HT-29 (cell line): Measurements from ENCODE around the gene DDX50. TPM values are rescaled to one million over a fixed set of nuclear protein-coding genes. Genes with fewer than 3 reads are reported as not detected.
A peak's percentile ranks its signal among the peaks of the same experiment; 100 is the strongest.
"Not testable (repeated sequence)": the region's sequence is repeated elsewhere in the genome, so short reads cannot be mapped to it uniquely, and the experiment has no call there.

ENCODE experiments used
- DNase-seq: peaks from one replicate; pipeline ENCODE4 v3.0.0-alpha.2; 2015; ENCODE audit warnings: low spot score
- total RNA-seq: library from RNA; depleted of rRNA; stranded (reverse); fragments of >200 nt; shearing (Covaris generic); gene quantifications from 2 replicates; pipeline ENCODE4 v1.2.3, GENCODE V29; 2014

The DDX50 gene
- total RNA-seq, 1 experiment from 2014 or later: 11.5 TPM

DNA sequence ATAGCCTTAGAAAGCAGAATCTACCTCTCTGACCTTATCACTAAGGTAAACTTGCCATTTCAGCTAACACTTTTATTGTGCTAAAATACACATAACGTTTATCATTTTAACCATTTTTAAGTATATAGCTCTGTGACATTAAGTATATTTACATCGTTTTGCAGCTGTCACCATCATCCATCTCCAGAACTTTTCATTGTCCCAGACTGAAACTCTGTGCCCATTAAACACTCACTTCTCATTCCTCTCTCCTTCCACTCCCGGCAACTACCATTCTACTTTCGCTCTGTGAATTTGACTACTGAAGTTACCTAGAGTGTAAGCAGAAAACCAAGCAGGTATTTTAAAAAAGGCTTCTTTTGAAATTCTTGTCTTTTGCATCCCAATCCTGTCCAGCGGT lies 1.3 kb downstream of the DDX50 start:
- DNase-seq: no peak

DNA sequence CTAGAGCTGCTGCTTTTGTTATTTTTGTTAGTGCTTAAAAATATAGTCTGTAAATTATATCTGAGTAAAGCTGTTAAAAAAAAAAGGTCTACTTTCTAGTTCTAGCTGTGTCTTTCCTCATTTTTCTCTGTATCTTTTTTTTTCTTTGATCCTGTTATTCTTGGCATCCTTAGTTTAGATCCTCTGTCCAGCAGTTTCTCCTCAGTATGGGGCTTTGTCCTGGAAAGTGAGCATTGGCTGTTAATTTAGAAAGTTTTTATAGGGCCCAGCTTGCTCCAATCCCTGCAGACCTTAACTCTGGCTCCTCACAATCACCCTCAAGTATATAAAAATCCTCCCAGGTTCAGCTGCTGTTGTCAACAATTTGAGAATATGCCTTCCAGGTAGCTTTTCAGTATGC lies 23.5 kb downstream of the DDX50 start:
- DNase-seq: no peak

DNA sequence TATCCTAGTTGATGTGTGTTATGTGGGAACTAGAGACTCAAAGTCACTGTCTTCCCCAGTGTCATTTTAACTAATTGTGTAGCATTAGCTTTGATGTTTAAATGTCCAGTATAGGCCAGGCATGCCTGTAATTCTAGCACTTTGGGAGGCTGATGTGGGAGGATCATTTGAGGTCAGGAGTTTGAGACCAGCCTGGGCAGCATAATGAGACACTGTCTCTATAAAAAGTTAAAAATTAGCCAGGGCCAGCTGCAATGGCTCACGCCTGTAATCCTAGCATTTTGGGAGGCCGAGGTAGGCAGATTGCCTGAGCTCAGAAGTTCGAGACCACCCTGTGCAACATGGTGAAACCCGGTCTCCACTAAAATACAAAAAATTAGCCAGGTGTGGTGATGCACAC lies 24.4 kb downstream of the DDX50 start:
- DNase-seq: no peak

DNA sequence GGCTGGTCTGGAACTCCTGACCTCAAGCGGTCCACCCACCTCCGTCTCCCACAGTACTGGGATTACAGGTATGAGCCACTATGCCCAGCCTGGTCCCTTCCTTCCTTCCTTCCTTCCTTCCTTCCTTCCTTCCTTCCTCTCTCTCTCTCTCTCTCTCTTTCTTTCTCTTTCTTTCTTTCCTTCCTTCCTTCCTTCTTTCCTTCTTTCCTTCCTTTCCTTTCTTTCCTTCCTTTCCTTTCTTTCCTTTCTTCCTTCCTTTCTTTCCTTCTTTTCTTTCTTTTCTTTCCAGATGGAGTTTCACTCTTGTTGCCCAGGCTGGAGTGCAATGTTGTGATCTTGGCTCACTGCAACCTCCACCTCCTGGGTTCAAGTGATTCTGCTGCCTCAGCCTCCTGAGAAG lies 28.0 kb downstream of the DDX50 start:
- DNase-seq: not testable (repeated sequence)

DNA sequence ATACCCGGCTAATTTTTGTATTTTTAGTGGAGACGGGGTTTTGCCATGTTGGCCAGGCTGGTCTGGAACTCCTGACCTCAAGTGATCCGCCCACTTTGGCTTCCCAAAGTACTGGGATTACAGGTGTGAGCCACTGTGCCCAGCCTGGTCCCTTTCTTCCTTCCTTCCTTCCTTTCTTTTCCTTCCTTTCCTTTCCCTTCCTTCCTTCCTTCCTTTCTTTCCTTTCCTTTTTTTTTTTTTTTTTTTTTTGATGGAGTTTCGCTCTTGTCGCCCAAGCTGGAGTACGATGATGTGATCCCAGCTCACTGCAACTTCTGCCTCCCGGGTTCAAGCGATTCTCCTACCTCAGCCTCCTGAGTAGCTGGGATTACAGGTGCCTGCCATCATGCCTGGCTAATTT lies 28.8 kb downstream of the DDX50 start:
- not testable (repeated sequence) for DNase-seq

DNA sequence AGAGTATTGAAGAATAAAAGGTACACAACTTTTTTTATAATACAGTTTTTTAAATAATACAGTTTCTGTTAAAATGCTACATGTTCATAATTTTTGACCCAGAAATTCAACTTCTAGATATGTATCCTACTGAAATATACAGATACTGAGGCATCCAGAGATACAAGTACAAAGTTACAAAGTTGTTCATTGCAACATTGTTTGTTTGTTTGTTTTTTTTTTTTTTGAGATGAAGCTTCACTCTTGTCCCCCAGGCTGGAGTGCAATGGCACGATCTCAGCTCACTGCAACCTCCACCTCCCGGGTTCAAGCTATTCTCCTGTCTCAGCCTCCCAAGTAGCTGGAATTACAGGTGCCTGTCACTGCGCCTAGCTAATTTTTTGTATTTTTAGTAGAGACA lies 31.7 kb downstream of the DDX50 start:
- DNase-seq: not testable (repeated sequence)

DNA sequence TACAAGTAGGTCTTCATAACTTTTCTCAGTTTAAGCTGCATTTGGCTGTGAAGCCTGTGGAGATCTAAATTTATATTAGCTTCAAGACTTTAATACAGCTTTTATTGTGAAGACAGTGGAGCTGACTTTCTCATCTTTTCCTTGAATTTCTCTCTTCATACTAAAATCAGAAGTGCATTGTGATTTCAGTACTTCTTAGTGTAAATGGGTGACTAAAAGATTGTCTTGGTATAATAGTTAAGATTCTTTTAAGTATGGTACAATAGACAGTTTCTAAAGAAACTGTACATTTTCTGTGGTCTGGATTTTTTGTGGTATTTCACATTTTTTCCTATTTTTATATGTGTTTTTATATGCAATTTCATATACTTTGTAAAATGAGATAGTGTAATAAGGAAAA lies 33.9 kb downstream of the DDX50 start:
- DNase-seq: no peak

DNA sequence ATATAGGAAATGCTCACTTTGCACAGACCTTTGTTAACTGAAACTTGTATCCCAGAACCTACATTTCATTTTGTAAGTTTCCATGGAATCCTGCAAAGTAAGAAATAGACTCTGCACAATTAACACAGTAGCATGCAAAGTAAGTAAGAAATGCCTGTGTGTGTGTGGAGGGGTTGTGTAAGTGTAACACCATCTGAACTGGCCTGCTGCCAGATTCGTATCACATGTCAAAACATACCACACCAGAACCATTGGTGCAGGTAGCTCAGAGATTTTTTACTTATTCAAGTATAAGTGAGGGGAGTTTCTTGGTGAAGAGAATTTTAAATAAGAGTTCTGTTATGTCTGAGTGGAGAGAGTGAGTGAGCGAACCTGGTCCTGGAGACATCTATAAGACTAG lies 37.0 kb downstream of the DDX50 start:
- peak; percentile 16 for DNase-seq

DNA sequence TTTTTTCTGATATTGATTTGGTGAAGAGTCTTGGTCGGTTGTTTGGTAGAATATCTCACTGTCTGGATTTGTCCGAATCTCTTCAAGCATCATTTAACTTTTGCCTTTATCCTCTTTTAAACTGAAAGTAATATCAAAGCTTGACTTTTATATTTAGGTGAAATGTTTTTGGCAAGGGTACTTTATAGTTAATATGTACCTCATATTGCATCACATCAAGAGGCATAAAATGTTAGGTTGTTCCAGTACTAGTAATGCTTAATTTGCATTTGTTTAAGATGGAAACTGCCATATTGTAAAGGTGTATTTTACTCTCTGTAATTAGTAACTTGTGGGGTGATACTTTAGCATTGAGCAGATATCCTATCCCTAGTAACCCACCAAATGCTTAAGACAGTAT lies 37.8 kb downstream of the DDX50 start:
- no peak for DNase-seq

DNA sequence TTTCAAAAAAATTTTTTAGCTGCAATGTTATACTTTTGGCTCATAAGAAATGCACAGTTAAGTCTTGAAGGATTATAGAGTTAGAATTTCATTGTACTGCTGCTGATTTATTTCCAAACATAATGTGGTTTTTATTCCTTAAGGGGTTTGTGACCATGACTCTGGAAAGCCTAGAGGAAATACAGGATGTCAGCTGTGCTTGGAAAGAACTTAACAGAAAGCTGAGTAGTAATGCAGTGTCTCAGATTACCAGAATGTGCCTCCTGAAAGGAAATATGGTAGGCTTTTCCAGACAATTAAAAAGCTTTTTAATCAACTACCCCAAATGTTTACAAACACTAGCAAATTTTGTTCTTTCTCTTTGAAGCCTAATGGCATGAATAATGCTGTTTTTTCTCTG lies 39.8 kb downstream of the DDX50 start:
- not testable (repeated sequence) for DNase-seq

DNA sequence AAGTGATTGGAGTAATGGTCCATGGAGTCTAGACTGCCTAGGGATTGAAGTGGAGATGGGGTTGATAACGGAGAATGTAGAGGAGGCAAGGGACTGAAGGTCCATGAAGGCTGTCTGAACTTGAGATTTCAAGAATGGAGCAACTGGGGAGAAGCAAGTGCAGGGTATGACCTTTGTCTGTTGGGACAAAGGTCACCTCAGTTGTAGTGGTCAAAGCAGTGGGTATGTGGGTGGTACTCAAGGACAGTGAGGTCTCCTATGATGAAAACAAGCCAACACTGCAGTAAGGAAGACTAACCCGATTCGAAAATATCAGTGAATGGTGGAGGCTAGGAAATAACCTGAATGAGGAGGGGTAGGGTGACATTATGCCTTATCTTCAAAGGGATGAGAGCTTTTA lies 49.5 kb downstream of the DDX50 start:
- no peak for DNase-seq

DNA sequence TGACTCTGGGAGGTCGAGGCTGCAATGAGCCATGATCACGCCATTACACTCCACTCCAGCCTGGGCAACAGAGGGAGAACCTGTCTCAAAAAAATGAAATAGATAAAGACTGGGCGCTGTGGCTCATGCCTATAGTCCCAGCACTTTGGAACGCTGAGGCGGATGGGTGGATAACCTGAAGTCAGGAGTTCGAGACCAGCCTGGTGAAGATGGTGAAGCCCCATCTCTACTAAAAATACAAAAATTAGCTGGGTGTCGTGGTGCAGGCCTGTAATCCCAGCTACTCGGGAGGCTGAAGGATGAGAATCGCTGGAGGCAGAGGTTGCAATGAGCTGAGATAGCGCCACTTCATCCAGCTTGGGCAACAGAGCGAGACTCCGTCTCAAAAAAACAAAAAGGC lies 53.8 kb downstream of the DDX50 start:
- no peak for DNase-seq

DNA sequence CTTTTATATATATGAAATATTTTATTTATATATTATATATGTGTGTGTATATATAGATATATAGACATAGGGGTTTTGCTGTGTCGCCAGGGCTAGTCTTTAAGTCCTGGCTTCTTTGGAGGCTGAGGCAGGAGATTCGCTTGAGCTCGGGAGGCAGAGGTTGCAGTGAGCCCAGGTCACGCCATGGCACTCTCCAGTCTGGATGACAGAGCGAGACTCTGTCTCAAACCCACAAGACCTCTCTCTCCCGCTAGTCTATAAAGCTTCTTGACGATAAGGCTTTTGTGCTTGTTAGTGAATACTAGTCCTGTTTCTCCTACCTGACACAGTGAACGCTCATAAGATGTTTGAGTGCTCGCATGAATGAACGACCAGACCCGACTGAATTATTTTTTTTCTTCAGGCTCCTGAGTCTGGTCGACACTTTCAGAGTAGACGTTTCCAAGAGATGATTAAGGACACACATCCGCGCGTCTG lies 54.3 kb downstream of the DDX50 start:
- no peak for DNase-seq

DNA sequence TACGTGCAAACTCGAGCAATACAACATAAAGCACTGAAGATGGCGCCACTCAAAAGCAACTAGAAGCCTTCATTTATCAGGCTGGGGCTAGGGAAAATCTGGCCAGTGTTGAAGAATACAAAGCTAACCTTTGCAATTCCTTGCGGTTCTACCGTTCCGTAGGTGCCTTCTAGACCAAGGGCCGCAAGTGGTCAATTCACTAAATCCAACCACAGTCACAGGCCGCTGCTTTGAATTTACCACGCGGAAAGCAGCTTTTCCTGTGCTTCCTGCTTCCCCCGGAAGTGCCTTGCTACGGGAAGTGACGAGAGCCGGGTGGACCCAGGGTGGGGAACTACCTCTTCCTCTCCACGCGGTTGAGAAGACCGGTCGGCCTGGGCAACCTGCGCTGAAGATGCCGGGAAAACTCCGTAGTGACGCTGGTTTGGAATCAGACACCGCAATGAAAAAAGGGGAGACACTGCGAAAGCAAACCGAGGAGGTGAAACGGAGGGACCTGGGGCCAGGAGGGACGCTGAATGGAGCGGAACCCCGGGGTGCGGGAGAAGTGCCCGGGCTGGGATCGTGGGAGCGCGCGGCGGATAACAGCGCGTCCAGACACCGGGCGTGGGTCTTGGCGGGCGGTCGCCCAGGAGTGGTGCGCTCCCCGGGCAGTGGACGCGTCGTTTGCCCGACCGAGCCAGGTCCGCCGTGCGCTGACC lies 54.9 kb downstream of the DDX50 start, which contains the start of gene DDX21:
TSS of gene DDX21 (plus strand) at position 339 of the 701 bp plus-strand sequence. CDS start at position 395, 56 bp downstream.
- peak; percentile 95 for DNase-seq

DNA sequence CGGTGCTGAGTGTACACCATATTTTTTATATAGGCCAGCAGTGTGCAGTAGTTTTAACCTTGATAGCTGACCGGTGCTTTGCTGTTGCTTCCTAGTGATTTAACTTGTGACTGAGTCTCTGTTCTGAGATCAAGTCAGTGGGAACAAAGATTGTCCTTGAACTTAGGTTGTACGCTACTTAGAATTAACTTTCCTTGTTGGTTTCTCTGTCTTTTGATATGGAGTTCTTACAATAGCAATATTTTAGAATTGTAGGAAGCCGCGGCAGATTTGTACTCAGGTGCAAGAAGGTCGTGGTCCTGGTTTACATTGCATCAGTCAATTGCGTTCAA lies 56.1 kb downstream of the DDX50 start:
- DNase-seq: no peak

DNA sequence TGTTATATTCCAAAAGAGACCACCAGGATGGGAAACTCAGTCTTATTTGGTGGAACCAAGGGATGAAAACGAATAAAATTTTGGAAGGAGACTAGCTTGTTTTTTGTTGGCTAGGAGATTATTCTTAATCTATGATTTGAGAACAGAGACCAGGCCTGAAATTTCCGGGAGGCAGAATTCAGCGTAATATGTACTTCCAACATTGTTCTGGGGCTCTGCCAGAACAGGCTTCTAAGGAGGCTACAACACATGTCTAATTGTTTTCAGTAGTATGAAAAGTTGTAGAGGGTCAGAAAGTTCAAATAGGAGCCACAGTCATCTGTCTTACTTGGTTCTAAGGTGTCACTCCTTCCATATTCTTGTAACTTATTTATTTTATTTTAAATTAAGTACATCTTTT lies 56.5 kb downstream of the DDX50 start:
- no peak for DNase-seq

DNA sequence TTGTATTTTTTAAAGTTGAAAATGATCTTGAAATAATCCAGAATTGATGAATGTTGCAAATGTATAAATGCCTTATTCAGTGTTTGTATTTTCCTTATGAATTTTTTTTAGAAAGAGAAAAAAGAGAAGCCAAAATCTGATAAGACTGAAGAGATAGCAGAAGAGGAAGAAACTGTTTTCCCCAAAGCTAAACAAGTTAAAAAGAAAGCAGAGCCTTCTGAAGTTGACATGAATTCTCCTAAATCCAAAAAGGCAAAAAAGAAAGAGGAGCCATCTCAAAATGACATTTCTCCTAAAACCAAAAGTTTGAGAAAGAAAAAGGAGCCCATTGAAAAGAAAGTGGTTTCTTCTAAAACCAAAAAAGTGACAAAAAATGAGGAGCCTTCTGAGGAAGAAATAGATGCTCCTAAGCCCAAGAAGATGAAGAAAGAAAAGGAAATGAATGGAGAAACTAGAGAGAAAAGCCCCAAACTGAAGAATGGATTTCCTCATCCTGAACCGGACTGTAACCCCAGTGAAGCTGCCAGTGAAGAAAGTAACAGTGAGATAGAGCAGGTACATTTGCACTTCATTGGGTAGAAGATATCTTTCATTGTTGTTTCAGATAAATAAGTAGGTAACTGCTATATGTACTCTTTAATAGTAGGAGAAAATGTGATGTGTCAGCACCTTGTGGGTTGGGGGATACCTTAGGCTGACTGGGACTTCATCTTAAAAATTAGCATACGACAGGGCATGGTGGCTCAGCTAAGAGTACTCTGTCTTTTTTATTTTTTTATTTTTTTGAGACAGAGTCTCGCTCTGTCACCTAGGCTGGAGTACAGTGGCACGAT lies 58.8 kb downstream of the DDX50 start:
- no peak for DNase-seq

DNA sequence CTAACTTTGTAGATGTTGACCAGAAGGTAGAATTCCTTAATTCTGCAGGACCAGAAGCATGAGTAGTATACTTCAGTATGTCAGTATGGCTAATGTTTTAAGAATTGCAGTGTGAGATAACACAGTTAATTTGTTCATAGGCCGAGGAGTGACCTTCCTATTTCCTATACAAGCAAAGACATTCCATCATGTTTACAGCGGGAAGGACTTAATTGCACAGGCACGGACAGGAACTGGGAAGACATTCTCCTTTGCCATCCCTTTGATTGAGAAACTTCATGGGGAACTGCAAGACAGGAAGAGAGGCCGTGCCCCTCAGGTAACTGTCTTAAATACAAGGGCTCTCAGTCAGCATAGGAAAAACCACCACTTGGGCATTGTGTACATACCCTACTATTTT lies 62.0 kb downstream of the DDX50 start:
- no peak for DNase-seq

DNA sequence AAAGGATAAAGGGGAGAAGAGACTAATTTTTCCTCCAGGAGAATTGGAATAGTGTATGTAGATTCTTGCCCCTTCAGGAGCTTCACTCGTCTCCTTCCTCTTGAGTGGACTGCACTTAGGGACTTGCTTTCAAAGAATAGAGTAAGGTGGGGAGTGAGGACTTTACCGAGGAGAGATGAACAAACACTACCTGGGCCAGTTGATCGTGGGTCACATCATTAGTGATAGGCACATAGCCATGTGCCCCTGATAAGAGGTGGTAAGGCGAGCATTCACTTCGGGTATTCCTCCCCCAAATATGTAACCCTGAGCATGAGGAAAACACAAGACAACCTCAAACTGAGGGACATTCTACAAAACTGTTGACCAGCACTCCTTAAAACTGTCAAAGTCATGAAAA lies 72.9 kb downstream of the DDX50 start:
- DNase-seq: no peak

DNA sequence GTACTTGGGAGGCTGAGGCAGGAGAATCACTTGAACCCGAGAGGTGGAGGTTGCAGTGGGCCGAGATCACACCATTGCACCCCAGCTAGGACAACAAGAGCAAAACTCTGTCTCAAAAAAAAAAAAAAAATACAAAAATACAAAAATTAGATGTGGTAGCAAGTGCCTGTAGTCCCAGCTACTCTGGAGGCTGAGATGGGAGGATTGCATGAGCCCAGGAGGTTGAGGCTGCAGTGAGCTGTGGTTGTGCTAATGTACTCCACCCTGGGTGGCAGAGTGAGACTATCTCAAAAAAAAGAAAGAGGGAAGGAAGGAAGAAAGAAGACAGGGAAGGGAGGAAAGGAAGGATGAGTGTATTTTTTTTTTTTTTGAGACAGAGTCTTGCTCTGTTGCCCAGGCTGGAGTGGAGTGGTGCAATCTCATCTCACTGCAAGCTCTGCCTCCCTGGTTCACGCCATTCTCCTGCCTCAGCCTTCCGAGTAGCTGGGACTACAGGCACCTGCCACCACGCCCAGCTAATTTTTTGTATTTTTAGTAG lies 74.9 kb downstream of the DDX50 start:
- not testable (repeated sequence) for DNase-seq

DNA sequence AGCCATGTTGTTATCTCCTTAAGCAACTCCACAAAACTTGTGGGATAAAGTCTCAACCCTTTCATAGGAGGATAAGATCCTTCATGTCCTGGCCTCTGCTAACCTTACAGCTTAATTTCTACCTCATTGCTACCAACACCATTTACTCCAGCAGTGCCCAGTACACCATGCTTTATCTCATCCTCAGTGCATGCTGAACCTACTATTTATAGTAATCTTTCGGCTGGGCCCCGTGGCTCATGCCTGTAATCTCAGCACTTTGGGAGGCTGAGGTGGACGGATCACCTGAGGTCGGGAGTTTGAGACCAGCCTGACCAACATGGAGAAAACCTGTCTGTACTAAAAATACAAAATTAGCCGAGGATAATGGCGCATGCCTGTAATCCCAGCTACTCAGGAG lies 78.6 kb downstream of the DDX50 start:
- not testable (repeated sequence) for DNase-seq

DNA sequence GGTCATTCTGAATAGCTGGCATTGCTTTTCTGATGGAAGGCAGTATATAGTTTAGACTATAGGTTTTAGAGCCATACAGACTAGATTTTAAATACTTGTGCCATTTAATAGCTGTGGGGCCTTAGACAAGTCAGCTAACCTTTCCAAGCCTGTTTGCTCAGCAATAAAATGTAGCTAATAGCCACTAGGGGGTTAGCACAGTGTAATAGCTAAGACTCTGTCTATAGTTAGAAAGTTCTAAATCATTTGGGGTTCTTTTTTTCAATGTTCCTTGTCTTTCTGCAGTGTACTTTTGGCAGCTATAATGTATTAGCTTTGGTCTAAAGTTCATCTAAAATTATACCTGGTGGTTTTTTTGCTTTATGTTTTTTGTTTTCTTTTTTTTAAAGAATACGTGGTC lies 80.0 kb downstream of the DDX50 start:
- peak; percentile 22 for DNase-seq

DNA sequence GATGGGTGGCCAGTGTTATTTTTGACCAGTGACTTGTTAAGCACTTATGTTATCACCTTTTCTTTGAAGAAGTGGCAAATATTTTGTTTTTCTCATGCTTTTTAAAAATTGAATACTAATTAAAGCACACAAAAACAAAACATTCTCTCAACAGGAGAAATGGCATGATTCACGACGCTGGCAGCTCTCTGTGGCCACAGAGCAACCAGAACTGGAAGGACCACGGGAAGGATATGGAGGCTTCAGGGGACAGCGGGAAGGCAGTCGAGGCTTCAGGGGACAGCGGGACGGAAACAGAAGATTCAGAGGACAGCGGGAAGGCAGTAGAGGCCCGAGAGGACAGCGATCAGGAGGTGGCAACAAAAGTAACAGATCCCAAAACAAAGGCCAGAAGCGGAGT lies 81.3 kb downstream of the DDX50 start:
- no peak for DNase-seq
